Tongue (tissue), 2 donors: ENCODE data around the gene RNF44. TPM values are rescaled to one million over a fixed set of nuclear protein-coding genes. Genes with fewer than 3 reads are reported as not detected.
"Not testable (repeated sequence)": the region's sequence is repeated elsewhere in the genome, so short reads cannot be mapped to it uniquely, and the experiment has no call there.

Experiments used
- DNase-seq: peaks from one replicate; pipeline ENCODE4 v3.0.0-alpha.2; 2015
- total RNA-seq: library from RNA; depleted of rRNA; stranded (reverse); fragments of >200 nt; gene quantifications from one replicate; pipeline ENCODE4 v1.2.3, GENCODE V29; 2014

RNF44 gene
- total RNA-seq, 1 donor from 2014 or later: 12.3 TPM

DNA sequence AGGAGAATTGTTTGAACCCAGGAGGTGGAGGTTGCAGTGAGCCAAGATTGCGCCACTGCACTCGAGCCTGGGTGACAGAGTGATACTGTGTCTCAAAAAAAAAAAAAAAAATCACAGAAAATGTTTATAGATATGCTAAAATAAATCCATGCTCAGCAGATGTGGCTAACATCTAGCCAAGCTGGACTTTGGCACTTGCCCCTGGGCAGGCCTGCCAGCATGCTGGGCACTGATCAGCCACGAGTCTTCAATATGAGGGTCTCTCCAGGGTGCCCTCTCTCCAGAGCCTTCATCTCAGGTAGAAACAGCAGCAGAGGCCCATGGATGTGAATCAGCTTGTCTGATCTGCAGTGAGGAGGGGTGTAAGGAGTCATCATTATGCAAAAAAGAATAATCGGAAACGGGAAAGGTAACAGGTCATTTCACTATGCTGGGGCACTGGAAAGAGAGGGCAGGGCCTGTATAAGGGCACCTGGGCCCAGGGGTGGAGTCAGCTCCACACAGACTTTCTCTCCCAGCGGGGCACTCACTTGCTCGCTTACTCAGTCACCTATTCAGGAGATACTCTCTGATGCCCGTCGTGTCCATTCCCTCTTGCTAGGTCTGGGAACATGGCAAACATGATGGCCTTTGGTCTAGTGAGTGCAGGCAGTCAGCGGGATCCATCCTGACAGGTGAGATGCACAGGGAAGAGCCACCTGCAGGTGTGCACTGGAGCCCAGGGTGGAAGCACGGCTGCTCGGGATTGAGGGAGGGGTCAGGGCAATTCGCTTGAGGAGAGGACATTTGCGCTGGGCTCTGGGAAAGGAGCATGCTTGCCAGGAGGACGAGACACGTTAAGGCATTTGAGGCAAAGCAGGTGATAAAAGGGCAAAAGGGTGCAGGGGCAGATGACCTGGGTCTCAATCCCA lies 17.1 kb downstream of the RNF44 start:
- no peak for DNase-seq

DNA sequence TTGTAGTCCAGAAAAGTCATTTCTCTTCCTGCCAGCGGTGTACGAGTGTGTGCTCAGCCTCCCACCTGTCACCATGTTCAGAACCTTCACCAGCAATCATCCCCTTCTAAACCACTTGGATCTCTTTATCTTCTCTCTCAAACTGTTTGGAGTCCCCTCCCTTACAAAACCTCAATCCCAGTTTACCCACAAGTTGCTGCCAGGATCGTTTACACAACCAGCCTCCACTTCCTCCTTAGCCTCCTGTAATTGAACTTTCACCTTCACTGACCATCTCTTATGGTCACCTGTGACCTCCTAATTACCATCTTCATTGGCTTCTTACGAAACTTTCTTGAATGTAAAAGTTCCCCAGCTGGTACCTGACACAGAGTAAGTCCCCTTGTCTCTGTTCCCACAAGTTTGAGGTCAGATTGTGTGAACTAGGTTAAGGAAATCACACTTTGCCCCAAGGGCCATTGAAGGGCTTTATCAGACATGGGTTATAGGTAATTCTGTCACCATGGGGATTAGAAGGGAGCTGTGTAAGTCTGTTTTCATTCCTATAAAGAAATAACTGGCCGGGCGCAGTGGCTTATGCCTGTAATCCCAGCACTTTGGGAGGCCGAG lies 20.0 kb downstream of the RNF44 start:
- no peak for DNase-seq

DNA sequence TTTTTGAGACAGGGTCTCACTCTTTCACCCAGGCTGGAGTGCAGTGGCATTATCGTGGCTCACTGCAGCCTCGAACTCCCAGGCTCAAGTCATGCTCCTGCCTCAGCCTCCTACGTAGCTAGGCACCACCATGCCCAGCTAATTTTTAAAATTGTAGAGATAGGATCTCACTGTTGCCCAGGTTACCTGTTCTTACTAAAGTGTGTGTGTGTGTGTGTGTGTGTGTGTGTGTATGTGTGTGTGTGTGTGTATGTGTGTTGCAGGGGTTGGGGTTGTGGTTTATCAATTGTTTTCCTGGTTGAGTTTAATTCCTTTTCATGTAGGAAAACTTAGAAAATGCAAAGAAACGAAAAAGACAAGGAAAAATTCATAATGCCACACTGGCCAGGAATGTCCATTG lies 21.8 kb downstream of the RNF44 start:
- no peak for DNase-seq

- DNase-seq: no peak
These were observed 22.8 kb downstream of the RNF44 start for GRCh38 chr5:176514244-176514950.

GRCh38 chr5:176513788-176514187 lies 23.4 kb downstream of the RNF44 start:
- DNase-seq: no peak

- DNase-seq: no peak
These were observed 28.6 kb downstream of the RNF44 start for GRCh38 chr5:176508603-176509002.

DNA sequence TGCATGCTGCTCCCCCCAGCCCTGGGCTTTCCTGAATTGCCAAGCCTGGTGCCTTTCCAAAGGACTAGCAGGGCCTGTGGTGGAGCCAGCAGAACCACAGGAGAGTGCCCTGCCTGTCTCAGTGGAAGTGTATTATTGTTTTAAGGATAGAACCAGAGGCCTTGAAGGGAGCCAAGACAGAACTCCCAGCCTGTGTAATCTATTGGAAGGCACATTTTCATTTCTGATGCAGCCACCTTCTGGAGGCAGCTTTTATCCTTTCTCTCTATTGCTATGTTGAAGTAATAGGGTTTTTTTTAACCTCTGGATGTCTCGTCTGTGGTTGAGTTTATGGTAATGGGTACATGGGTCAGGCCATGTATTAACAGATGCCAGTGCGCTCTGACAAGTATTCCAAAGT lies 29.3 kb downstream of the RNF44 start:
- no peak for DNase-seq

DNA sequence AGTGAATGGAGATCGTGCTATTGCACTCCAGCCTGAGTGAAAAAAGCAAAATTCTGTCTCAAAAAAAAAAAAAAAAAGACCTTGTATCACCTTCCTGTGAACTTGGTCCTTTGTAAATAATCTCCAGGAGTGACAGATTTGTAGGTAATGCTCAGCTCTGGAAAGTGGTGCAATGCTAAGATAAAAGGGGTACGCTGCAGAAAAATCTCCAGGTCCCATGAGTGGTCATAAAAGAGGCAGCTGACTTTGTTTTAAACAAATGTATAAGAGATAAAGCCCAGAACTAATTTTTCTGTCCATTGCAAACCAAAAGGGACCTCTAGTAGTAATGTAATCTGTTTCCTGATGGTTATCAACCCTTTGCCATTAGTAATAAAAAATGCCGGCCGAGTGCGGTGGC lies 33.7 kb downstream of the RNF44 start:
- DNase-seq: no peak

DNA sequence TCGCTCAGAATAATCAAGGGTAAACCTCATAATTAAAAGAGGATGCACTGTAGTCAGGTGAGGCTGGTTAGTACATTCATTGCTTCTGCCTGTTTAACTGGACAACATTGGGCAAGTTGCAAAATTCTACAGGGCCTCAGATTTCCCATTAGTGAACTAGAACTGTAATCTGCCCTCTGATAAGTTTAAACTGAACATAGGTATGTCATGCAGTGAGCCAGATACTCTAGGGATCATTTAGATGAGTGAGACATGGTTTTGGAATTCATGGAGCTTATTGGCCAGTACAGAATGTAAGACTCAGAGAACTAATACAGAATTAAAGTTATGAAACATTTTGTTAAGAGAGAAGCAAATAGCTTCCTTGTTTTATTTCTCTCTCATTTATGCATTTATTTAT lies 35.9 kb downstream of the RNF44 start:
- no peak for DNase-seq

GRCh38 chr5:176500511-176500910 lies 36.7 kb downstream of the RNF44 start:
- DNase-seq: no peak

DNA sequence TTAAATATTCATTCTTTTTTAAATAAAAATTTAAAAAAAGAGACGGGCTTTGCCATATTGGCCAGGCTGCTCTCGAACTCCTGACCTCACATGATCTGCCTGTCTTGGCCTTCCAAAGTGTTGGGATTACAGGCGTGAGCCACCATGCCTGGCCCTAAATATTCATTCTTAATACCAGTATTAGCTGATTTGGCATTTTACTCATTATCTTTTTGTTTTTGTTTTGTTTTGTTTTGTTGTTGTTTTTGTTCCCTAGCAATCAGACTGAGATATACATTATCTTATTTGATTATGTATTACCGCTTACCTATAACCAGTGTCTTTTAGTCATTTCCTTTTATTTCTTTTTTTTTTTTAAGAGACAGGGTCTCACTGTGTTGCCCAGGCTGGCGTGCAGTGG lies 37.9 kb downstream of the RNF44 start:
- DNase-seq: no peak

- DNase-seq: no peak
These were observed 39.4 kb downstream of the RNF44 start for GRCh38 chr5:176497852-176498251.

GRCh38 chr5:176492431-176492830 lies 44.8 kb downstream of the RNF44 start:
- no peak for DNase-seq

DNA sequence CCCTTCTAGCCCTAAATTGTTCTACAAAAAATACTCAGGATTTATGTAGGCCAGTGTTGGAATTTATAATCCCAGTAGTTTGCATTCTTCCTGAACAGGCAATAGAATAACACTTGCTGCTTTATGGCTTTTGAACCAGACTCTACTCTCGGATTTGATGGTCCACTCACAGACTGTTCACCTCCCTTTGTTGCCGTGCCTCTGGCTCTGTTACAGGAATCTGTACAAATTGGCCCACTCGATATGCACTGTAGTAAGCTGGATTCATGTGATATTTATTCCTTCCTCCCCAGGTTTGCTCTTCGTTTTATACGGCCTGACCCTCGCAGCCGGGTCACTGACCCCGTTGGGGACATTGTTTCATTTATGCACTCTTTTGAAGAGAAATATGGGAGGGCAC lies 45.3 kb downstream of the RNF44 start:
- no peak for DNase-seq

DNA sequence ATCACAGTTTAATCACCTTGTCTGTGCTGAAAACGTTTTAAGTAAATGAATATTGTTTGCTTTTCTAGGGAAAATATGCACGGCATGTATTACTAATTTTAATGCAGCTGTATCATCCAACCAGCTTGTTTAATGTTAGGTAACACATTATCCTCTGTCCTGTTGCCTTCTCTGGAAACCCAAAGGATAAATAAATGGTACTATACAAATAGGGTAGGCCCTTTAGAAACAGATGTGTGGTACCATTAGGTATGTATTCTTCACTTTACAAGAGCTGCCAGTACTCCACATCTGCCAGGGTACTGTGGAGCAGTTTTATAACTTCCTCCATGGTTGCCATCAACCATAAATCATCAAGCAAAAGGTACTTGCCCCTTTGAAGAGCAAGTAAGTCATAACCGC lies 46.1 kb downstream of the RNF44 start:
- DNase-seq: no peak

DNA sequence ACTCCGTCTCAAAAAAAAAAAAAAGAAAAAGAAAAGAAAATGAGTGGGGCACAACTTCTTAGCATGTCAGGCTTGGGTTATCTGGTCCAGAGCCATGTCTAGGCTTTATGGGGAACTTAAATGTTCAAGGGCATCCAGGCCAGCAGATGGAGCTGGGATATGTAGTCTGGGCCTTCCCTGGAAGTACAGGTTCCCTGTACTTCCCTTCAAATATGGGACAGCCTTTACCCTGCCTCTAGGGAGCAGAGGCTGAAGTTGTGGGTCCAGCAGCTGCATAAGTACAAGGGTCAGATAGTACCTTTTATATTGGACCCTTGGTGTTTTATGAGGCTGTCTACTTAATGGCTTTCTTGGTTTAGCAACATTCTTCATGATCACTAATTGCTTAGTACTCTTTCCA lies 46.9 kb downstream of the RNF44 start:
- no peak for DNase-seq

DNA sequence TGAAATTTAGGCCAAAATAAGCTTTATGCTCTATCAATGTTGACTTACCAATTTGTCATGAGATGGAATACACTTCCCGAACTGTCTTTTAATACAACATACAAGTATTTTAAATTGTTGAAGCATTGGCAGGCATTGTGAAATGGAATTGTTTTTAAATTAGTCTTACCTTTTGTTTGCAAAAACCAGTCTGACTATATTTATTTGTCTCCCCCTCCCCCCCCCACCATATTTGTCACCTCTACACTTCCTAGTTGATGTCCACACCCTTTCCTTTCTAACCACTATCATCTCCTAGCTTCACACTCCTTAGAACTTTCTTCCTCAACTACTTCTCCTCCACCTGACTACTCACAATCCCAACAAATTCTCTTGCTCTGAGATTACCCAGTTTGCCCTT lies 48.1 kb downstream of the RNF44 start:
- DNase-seq: no peak

- not testable (repeated sequence) for DNase-seq
These were observed 50.0 kb downstream of the RNF44 start for GRCh38 chr5:176487160-176487559.

- no peak for DNase-seq
These were observed 50.9 kb downstream of the RNF44 start for GRCh38 chr5:176486189-176486757.

GRCh38 chr5:176485176-176485575 lies 52.0 kb downstream of the RNF44 start:
- DNase-seq: no peak

GRCh38 chr5:176481711-176482110 lies 55.5 kb downstream of the RNF44 start:
- DNase-seq: no peak
